MM.1S (cell line): ENCODE data around the gene PAX7.

Experiments
- DNase-seq: peaks from one replicate; pipeline ENCODE4 v3.0.0-alpha.2; 2015
- H2AFZ ChIP-seq: fragments of 300-600 bp; sonication (generic); 2 replicates; pipeline ENCODE4 v1.6.0; 2016; ENCODE audit warnings: antibody characterized with exemption, low read length
- H3F3A ChIP-seq: fragments of 300-600 bp; sonication (generic); 2 replicates; pipeline ENCODE4 v1.6.1; 2016; ENCODE audit warnings: mild to moderate bottlenecking, antibody characterized with exemption, low read length, moderate library complexity, mixed read lengths; ENCODE audit not compliant: insufficient read depth
- H3K27ac ChIP-seq: fragments of 300-600 bp; sonication (generic); 2 replicates; pipeline ENCODE4 v1.5.1; 2016; ENCODE audit warnings: mild to moderate bottlenecking, low read length
- H3K27me3 ChIP-seq: fragments of 300-600 bp; sonication (generic); replicated peaks from 2 replicates; pipeline ENCODE4 v1.6.0; 2016; ENCODE audit warnings: low read length; ENCODE audit not compliant: insufficient read depth
- H3K36me3 ChIP-seq: fragments of 300-600 bp; sonication (generic); replicated peaks from 2 replicates; pipeline ENCODE4 v1.6.1; 2016; ENCODE audit warnings: mild to moderate bottlenecking, low read length, mixed read lengths; ENCODE audit not compliant: insufficient read depth
- H3K4me1 ChIP-seq: fragments of 300-600 bp; sonication (generic); 2 replicates; pipeline ENCODE4 v1.6.1; 2016; ENCODE audit warnings: low read length, mixed read lengths
- H3K4me2 ChIP-seq: fragments of 300-600 bp; sonication (generic); 2 replicates; pipeline ENCODE4 v1.6.0; 2016; ENCODE audit warnings: low read depth, low read length
- H3K4me3 ChIP-seq: fragments of 300-600 bp; sonication (generic); 2 replicates; pipeline ENCODE4 v1.5.1; 2016; ENCODE audit warnings: low read length, mixed read lengths
- H3K79me2 ChIP-seq: fragments of 300-600 bp; sonication (generic); 2 replicates; pipeline ENCODE4 v1.6.1; 2016; ENCODE audit warnings: mixed run types, low read length, mixed read lengths
- H3K9ac ChIP-seq: fragments of 300-600 bp; sonication (generic); 2 replicates; pipeline ENCODE4 v1.6.1; 2016; ENCODE audit warnings: low read length, mixed read lengths
- H3K9me2 ChIP-seq: fragments of 300-600 bp; sonication (generic); replicated peaks from 2 replicates; pipeline ENCODE4 v1.6.1; 2016; ENCODE audit warnings: mild to moderate bottlenecking, low read length, mixed read lengths; ENCODE audit not compliant: insufficient read depth
- H3K9me3 ChIP-seq: fragments of 300-600 bp; sonication (generic); replicated peaks from 2 replicates; pipeline ENCODE4 v1.6.1; 2016; ENCODE audit warnings: mild to moderate bottlenecking, low read length, mixed read lengths; ENCODE audit not compliant: insufficient read depth
- H4K20me1 ChIP-seq: fragments of 300-600 bp; sonication (generic); 2 replicates; pipeline ENCODE4 v1.6.1; 2016; ENCODE audit warnings: mild to moderate bottlenecking, low read length, moderate library complexity, mixed read lengths; ENCODE audit not compliant: insufficient read depth
- EZH2 ChIP-seq: fragments of 300-600 bp; sonication (generic); optimal IDR thresholded peaks from 2 replicates; pipeline ENCODE3; 2017; ENCODE audit warnings: low read depth, mild to moderate bottlenecking, antibody characterized with exemption, low read length, mixed read lengths
- EZH2phosphoT487 ChIP-seq: fragments of 300-600 bp; sonication (generic); IDR thresholded peaks from 2 replicates; pipeline ENCODE4 v1.6.1; 2018; ENCODE audit warnings: antibody characterized with exemption, low read length
- TF ChIP-seq, protein P1 (sequence below): fragments of 300-600 bp; sonication (generic); IDR thresholded peaks from 2 replicates; pipeline ENCODE4 v1.5.1; 2016; ENCODE audit warnings: antibody characterized with exemption, low read length, mixed read lengths

PAX7 gene

DNA sequence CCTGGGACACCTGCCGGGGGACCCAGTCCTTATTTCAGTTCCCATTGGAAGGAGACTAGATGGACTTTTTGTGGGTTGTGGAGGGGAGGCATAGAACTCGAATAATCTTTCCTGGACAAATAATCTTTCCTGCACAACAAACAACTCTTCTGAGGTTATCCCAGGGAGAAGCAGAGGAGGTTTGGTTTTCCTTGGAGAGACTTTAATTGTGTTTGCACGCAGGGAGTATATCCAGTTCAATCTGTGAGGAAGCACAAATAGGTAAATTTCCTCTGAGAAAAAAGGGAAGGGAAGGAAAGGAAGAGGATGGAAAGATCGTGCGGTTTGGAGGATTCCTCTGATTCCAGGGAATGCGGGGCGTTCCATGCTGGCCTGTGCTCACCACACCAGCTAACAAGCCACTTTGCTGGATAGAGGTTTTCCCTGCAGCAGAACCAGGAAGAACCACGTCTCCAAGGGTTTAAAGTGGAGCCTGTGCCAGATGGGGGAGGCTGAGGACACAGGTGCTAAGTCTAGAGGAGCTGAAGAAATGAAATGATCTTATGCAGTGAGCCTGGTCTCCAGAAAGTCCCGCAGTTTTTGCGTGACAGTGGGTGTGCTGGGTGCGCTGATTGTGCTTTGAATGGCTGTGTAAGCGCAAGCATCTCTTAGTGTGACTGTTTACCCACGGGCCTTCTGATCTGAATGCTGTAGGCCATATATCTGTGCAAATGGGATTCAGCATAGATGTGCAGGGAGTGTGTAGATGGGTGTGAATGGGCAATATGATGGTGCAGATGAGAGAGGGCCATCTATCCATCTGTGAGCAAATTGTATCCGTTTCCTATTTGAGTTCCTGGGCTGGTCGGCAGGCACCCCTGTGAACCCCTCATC lies 7.6 kb downstream of the PAX7 start:
- Histone ChIP-seq H3K4me3 (no peak overlapping the region), H3K79me2 (no peaks in the 10 kb centered on the region), H4K20me1 (no peaks in the 10 kb centered on the region), H3K9me3 (no peaks in the 10 kb centered on the region), H2AFZ (no peak overlapping the region), H3K9ac (no peak overlapping the region), H3K4me1 (no peaks in the 10 kb centered on the region), H3F3A (no peaks in the 10 kb centered on the region), H3K36me3 (no peaks in the 10 kb centered on the region), H3K4me2 (no peak overlapping the region), H3K27me3 (peaks cover 98% of the 10 kb centered on the region), H3K9me2 (no peaks in the 10 kb centered on the region), H3K27ac (no peak overlapping the region)
- no peak for DNase-seq
- TF ChIP-seq, protein P1, sequence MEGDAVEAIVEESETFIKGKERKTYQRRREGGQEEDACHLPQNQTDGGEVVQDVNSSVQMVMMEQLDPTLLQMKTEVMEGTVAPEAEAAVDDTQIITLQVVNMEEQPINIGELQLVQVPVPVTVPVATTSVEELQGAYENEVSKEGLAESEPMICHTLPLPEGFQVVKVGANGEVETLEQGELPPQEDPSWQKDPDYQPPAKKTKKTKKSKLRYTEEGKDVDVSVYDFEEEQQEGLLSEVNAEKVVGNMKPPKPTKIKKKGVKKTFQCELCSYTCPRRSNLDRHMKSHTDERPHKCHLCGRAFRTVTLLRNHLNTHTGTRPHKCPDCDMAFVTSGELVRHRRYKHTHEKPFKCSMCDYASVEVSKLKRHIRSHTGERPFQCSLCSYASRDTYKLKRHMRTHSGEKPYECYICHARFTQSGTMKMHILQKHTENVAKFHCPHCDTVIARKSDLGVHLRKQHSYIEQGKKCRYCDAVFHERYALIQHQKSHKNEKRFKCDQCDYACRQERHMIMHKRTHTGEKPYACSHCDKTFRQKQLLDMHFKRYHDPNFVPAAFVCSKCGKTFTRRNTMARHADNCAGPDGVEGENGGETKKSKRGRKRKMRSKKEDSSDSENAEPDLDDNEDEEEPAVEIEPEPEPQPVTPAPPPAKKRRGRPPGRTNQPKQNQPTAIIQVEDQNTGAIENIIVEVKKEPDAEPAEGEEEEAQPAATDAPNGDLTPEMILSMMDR, result no peak
- TF ChIP-seq EZH2 (no peak), EZH2phosphoT487 (no peak)

GRCh38 chr1:18638835-18639364 lies 8.3 kb downstream of the PAX7 start:
- Histone ChIP-seq H3K4me3 (no peak overlapping the region), H3K4me1 (no peaks in the 10 kb centered on the region)

GRCh38 chr1:18639368-18640055 lies 8.9 kb downstream of the PAX7 start:
- H3K9ac ChIP-seq, result no peak overlapping the region
- no peak for DNase-seq
- H3F3A ChIP-seq, result no peaks in the 10 kb centered on the region
- H3K4me2 ChIP-seq, result no peak overlapping the region
- H4K20me1 ChIP-seq, result no peaks in the 10 kb centered on the region
- no peak overlapping the region for H3K4me3 ChIP-seq
- peaks cover 98% of the 10 kb centered on the region for H3K27me3 ChIP-seq
- TF ChIP-seq EZH2 (no peak), EZH2phosphoT487 (no peak)
- TF ChIP-seq, protein P1, result no peak
- no peak overlapping the region for H2AFZ ChIP-seq
- no peaks in the 10 kb centered on the region for H3K9me2 ChIP-seq
- H3K4me1 ChIP-seq, result no peaks in the 10 kb centered on the region
- no peaks in the 10 kb centered on the region for H3K79me2 ChIP-seq
- H3K36me3 ChIP-seq, result no peaks in the 10 kb centered on the region
- no peaks in the 10 kb centered on the region for H3K9me3 ChIP-seq
- no peak overlapping the region for H3K27ac ChIP-seq

More at GRCh38 chr1:18638835-18639364, 8.3 kb downstream of the PAX7 start:
- peaks cover 98% of the 10 kb centered on the region for H3K27me3 ChIP-seq
- H3F3A ChIP-seq, result no peaks in the 10 kb centered on the region
- no peak overlapping the region for H3K27ac ChIP-seq
- no peaks in the 10 kb centered on the region for H3K36me3 ChIP-seq
- H3K9me3 ChIP-seq, result no peaks in the 10 kb centered on the region
- H3K79me2 ChIP-seq, result no peaks in the 10 kb centered on the region
- TF ChIP-seq, protein P1, result no peak
- TF ChIP-seq EZH2, result no peak
- no peak for TF ChIP-seq EZH2phosphoT487
- no peak for DNase-seq
- H3K9ac ChIP-seq, result no peak overlapping the region
- H4K20me1 ChIP-seq, result no peaks in the 10 kb centered on the region
- H3K9me2 ChIP-seq, result no peaks in the 10 kb centered on the region
- H3K4me2 ChIP-seq, result no peak overlapping the region
- H2AFZ ChIP-seq, result no peak overlapping the region
